Kidney epithelial cell (primary cell): ENCODE data around the gene NPB. TPM values are rescaled to one million over a fixed set of nuclear protein-coding genes. Genes with fewer than 3 reads are reported as not detected.
A peak's percentile ranks its signal among the peaks of the same experiment; 100 is the strongest.

Source experiments
- DNase-seq: peaks from one replicate; pipeline ENCODE4 v3.0.0-alpha.2; 2010; ENCODE audit warnings: low read depth
- H3K27me3 ChIP-seq: 2 replicates; pipeline ENCODE4 v1.6.0; 2011; ENCODE audit warnings: low read length; ENCODE audit not compliant: control insufficient read depth, insufficient read depth
- H3K36me3 ChIP-seq: 2 replicates; pipeline ENCODE4 v1.5.1; 2011; ENCODE audit warnings: low read length; ENCODE audit not compliant: control insufficient read depth, insufficient read depth
- H3K4me3 ChIP-seq: 2 replicates; pipeline ENCODE4 v1.5.1; 2011; ENCODE audit warnings: low read depth, mild to moderate bottlenecking, control low read depth, low read length
- total RNA-seq: library from RNA; depleted of rRNA; stranded (reverse); fragments of >200 nt; gene quantifications from 2 replicates; pipeline ENCODE4 v1.2.3, GENCODE V29; 2015
- TF ChIP-seq, protein P1 (sequence below): IDR thresholded peaks from 2 replicates; pipeline ENCODE4 v1.5.1; 2011; ENCODE audit warnings: mild to moderate bottlenecking, moderate library complexity, low read length, control low read depth, inconsistent platforms; ENCODE audit not compliant: insufficient read depth, poor library complexity, severe bottlenecking

The NPB gene
- total RNA-seq, 1 donor from 2014 or later, result 1.9 TPM

- Histone ChIP-seq H3K4me3 (no peak overlapping the region), H3K27me3 (no peaks in the 10 kb centered on the region), H3K36me3 (peaks cover 8% of the 10 kb centered on the region)
- TF ChIP-seq, protein P1, sequence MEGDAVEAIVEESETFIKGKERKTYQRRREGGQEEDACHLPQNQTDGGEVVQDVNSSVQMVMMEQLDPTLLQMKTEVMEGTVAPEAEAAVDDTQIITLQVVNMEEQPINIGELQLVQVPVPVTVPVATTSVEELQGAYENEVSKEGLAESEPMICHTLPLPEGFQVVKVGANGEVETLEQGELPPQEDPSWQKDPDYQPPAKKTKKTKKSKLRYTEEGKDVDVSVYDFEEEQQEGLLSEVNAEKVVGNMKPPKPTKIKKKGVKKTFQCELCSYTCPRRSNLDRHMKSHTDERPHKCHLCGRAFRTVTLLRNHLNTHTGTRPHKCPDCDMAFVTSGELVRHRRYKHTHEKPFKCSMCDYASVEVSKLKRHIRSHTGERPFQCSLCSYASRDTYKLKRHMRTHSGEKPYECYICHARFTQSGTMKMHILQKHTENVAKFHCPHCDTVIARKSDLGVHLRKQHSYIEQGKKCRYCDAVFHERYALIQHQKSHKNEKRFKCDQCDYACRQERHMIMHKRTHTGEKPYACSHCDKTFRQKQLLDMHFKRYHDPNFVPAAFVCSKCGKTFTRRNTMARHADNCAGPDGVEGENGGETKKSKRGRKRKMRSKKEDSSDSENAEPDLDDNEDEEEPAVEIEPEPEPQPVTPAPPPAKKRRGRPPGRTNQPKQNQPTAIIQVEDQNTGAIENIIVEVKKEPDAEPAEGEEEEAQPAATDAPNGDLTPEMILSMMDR, result no peak
- DNase-seq, result no peak
These were observed 13.7 kb upstream of the NPB start for GRCh38 chr17:81888105-81888987.

- TF ChIP-seq, protein P1, result no peak
- Histone ChIP-seq H3K36me3 (peaks cover 8% of the 10 kb centered on the region), H3K4me3 (no peak overlapping the region), H3K27me3 (no peaks in the 10 kb centered on the region)
- DNase-seq, result no peak
These were observed 12.9 kb upstream of the NPB start for GRCh38 chr17:81888988-81889595.

GRCh38 chr17:81889602-81890001 lies 12.4 kb upstream of the NPB start:
- peaks cover 8% of the 10 kb centered on the region for H3K36me3 ChIP-seq
- TF ChIP-seq, protein P1, result no peak
- DNase-seq, result no peak
- no peak overlapping the region for H3K4me3 ChIP-seq
- no peaks in the 10 kb centered on the region for H3K27me3 ChIP-seq

DNA sequence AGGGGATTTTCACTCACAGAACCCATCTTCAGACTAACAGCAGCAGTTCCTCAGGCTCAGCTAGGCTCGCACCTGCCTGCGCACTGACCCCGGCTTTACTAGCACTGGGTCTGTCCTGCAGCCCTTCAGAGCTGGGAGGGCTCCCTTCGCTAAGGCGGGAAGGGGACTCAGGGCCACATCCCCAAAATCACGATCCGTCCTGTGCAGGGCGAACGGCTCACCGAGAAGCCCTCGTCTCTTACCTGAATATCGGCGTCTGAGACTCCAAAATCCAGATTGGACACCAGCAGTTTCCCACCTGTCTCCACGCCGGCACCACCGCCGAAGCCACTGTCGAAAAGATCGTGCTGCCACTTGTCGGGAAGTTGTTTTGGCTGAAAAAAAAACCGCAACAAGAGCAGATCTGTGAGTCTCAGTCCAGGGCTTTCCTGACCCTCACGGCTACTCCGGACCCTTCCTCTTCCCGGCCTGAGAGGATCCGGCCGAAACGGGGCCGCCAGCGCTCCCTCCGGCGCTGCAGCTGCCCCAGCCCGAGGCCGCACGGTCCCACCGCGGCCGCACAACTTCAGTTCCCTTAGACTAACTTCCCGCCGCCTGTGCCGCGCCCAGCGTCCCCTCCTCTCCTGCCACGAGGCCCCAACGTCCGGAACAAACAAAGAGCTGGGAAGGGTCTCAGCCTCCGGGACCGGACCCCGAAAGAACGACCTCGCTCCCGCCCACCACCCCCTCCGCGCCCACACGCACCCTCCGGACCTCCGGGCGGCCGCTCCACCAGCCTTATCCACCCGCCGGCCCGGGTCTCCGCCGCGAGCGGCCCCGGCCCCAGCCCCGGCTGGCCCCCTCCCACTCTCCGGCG lies 11.4 kb upstream of the NPB start:
- no peaks in the 10 kb centered on the region for H3K27me3 ChIP-seq
- peak overlapping the region; percentile 86 for H3K4me3 ChIP-seq
- no peak for DNase-seq
- H3K36me3 ChIP-seq, result peaks cover 8% of the 10 kb centered on the region
- TF ChIP-seq, protein P1, result no peak

- Histone ChIP-seq H3K27me3 (no peaks in the 10 kb centered on the region), H3K4me3 (peak overlapping the region; percentile 86), H3K36me3 (peaks cover 8% of the 10 kb centered on the region)
- TF ChIP-seq, protein P1, result no peak
- DNase-seq, result no peak
These were observed 10.8 kb upstream of the NPB start for GRCh38 chr17:81891303-81891552.
